ENCODE measurements around the gene CAMK2D.

- no peak for TF ChIP-seq CTCF (conservative IDR thresholded peaks at IDR 0.05 in 1 of 2, IDR thresholded peaks at IDR 0.05 in 1 of 2; ENCODE audit: low read depth in 1 of 2, low read length in 2 of 2)
- TF ChIP-seq EZH2 (IDR thresholded peaks at IDR 0.05; ENCODE audit: low read length, missing control alignments): no peak
These were observed 284.7 kb downstream of the CAMK2D start for GRCh38 chr4:113476800-113477199.

Data from fibroblast of lung (primary cell).